GM10266 (cell line): ENCODE results near the gene ANKAR.
"Not testable (repeated sequence)": the region's sequence is repeated elsewhere in the genome, so short reads cannot be mapped to it uniquely, and the experiment has no call there.

Source experiments
- DNase-seq: peaks from one replicate; pipeline ENCODE4 v3.0.0; 2012; ENCODE audit errors: extremely low spot score
- TF ChIP-seq, protein P1 (sequence below): IDR thresholded peaks from 2 replicates; pipeline ENCODE4 v1.5.1; 2012; ENCODE audit warnings: mild to moderate bottlenecking, low read depth; ENCODE audit not compliant: control insufficient read depth, insufficient read depth; ENCODE audit errors: missing control alignments

ANKAR gene

DNA sequence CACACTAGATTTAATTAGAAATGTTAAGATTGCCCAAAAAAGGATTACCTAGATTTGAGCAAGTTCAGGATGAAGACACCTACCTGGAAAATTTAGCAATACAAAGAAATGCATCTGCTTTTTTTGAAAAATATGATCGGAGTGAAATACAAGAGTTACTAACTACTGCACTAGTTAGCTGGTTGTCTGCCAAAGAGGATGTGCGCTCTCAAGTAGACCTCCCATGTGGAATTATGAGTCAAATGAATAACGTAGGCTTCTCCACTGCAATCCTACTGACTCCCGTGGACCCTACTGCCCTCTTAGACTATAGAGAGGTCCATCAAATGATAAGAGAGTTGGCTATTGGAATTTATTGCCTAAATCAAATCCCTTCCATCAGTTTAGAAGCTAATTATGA is 2.0 kb downstream of the ANKAR start:
- no peak for DNase-seq

DNA sequence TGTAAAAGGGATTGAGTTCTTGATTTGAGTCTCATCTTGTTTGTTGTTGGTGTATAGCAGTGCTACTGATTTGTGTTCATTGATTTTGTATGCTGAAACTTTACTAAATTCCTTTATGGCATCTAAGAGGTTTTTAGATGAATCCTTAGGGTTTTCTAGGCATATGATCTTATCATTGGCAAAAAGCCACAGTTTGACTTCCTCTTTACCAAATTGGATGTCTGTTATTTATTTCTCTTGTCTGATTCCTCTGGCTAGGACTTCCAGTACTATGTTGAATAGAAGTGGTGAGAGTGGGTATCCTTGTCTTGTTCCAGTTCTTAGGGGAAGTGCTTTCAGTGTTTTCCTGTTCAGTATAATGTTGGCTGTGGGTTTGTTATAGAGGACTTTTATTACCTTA is 4.8 kb downstream of the ANKAR start:
- no peak for DNase-seq
- TF ChIP-seq, protein P1, sequence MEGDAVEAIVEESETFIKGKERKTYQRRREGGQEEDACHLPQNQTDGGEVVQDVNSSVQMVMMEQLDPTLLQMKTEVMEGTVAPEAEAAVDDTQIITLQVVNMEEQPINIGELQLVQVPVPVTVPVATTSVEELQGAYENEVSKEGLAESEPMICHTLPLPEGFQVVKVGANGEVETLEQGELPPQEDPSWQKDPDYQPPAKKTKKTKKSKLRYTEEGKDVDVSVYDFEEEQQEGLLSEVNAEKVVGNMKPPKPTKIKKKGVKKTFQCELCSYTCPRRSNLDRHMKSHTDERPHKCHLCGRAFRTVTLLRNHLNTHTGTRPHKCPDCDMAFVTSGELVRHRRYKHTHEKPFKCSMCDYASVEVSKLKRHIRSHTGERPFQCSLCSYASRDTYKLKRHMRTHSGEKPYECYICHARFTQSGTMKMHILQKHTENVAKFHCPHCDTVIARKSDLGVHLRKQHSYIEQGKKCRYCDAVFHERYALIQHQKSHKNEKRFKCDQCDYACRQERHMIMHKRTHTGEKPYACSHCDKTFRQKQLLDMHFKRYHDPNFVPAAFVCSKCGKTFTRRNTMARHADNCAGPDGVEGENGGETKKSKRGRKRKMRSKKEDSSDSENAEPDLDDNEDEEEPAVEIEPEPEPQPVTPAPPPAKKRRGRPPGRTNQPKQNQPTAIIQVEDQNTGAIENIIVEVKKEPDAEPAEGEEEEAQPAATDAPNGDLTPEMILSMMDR, result no peak

More for the DNA sequence above, 2.0 kb downstream of the ANKAR start:
- TF ChIP-seq, protein P1, result no peak

DNA sequence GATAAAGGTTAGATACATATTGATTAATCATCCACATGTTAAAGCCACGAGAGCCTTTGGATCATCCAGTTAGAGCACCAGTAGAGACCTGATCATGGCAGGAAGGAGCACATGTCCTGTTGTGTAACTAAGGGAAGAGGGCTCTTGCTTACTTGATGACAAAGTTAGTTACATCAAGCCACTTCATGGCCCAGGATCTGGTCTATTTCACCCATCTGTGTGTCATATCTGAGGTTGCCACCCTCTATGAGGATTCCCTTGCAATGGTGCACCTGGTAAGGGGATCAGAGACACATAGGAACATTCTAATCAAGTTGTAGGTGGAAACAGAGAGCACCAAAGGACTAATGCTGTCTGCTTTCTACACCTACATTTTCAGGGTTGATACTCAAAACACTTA is 6.7 kb downstream of the ANKAR start:
- TF ChIP-seq, protein P1, result no peak
- DNase-seq, result no peak

DNA sequence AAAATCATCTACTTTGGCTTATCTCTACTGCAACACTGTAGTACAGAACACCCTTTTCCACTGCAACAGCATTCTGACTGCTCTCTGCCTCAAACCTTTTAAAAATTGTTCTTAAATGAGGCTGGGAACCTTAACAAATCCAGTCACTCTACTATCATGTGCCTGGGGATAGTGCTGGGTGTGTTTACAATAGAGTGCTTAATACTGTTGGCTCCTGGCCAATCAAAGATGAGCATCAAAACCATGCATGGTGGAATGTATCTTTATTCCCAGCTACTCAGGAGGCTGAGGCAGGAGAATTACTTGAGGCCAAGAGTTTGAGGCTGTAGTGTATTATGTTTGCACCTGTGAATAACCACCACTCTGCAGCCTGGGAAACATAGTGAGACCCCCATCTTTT is 7.4 kb downstream of the ANKAR start:
- TF ChIP-seq, protein P1, result no peak
- no peak for DNase-seq

DNA sequence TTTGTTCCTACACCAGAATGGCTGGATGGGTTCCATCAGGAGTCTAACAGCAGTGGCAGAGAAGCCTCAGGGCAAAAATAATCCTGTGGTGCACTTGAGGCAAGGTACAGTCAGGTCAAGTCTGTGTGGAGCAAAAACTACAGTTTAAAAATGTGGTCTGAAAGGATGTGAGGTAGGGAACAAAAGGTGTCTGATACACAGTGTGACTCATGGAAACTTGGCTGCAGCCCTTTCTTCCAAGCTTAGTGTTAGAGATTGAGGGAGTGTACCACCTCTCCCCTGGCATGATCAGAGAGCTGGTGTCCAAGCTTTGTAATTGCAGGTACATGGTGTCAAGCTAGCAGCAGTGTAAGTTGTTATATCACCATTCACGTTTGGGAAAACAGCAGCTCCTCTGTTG is 8.9 kb downstream of the ANKAR start:
- no peak for DNase-seq
- TF ChIP-seq, protein P1, result no peak

DNA sequence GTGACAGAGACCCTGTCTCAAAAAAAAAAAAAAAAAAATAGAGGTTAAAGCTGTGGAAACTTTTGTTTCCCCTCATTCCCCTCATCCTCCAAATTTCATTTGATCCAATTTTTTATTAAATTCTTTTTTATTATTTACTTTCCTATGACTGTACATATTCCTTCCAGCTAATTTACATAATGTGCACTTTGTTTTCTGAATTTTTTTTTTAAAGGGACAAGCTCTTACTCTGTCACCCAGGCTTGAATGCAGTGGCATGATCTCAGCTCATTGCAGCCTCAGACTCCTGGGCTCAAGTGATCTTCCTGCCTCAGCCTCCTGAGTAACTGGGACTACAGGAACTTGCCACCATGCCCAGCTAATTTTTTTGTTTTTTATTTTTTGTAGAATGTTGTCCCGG is 10.3 kb downstream of the ANKAR start:
- TF ChIP-seq, protein P1, result no peak
- no peak for DNase-seq

GRCh38 chr2:189685540-189686229 is 11.2 kb downstream of the ANKAR start:
- TF ChIP-seq, protein P1, result no peak
- DNase-seq, result no peak

GRCh38 chr2:189687796-189688195 is 13.3 kb downstream of the ANKAR start:
- not testable (repeated sequence) for DNase-seq
